Ovary (tissue), 9 donors: ENCODE measurements around the gene MT1G. TPM values are rescaled to one million over a fixed set of nuclear protein-coding genes. Genes with fewer than 3 reads are reported as not detected.

ENCODE experiments used
- DNase-seq, 5 donors: peaks; one replicate each; pipeline ENCODE4 v3.0.0-alpha.2; 2019 to 2020
- H3K27ac ChIP-seq, 2 donors: fragments of 200-600 bp; one replicate each; pipeline versions ENCODE4 v1.5.1 to v1.8.0; 2019 to 2022
- H3K27me3 ChIP-seq: fragments of 200-600 bp; one replicate; pipeline ENCODE4 v1.8.0; 2022
- H3K36me3 ChIP-seq: fragments of 200-600 bp; sonication (generic); one replicate; pipeline ENCODE4 v1.5.1; 2019
- H3K4me1 ChIP-seq: one replicate; pipeline ENCODE4 v1.8.1; 2013; ENCODE audit warnings: mild to moderate bottlenecking, moderate library complexity; ENCODE audit not compliant: insufficient read depth
- H3K4me3 ChIP-seq: fragments of 200-600 bp; sonication (generic); one replicate; pipeline ENCODE4 v1.5.1; 2017
- H3K9me3 ChIP-seq, 2 donors: fragments of 200-600 bp in 1 of 2; sonication (generic) in 1 of 2; one replicate each; pipeline versions ENCODE4 v1.5.1 to v1.8.1; 2013 to 2019; ENCODE audit warnings: mild to moderate bottlenecking in 1 of 2, moderate library complexity in 1 of 2
- CTCF ChIP-seq, 3 donors: fragments of 450-650 bp in 2 of 3; fragments of 200-600 bp in 1 of 3; IDR thresholded peaks; one replicate each; pipeline versions ENCODE4 v1.5.1 to v1.8.0; 2016 to 2022; ENCODE audit warnings: antibody characterized with exemption in 3 of 3, mild to moderate bottlenecking in 1 of 3
- EP300 ChIP-seq: sonication (generic); formaldehyde crosslinking; IDR thresholded peaks from one replicate; pipeline ENCODE4 v1.6.1; 2017; ENCODE audit warnings: antibody characterized with exemption
- POLR2A ChIP-seq: fragments of 450-650 bp; IDR thresholded peaks from one replicate; pipeline ENCODE4 v1.6.1; 2017; ENCODE audit warnings: antibody characterized with exemption, mild to moderate bottlenecking, moderate library complexity
- WGBS, 3 donors: extraction: QIAGEN DNeasy Blood & Tissue Kit in 1 of 3; methylation state at CpG; one replicate each; pipeline versions ENCODE4 v1.1.5 to v1.1.7; 2013 to 2017; 5-methylcytosine and 5-hydroxymethylcytosine counted together
- intact Hi-C, 4 donors: fragments of 100-400 bp; cut with DNase I; formaldehyde crosslinking; loops; one replicate each; pipeline versions ENCODE4 v1.11.0 to v1.15.1; 2022 to 2023
- polyA plus RNA-seq, 2 donors: library from polyadenylated mRNA; stranded (reverse); fragments of 200-250 nt in 1 of 2; fragments of 350-450 nt in 1 of 2; fragmentation: Illumina TruSeq in 1 of 2; extraction: RNeasy Lipid Tissue Mini Kit (QIAGEN cat#74804) in 1 of 2; gene quantifications; one replicate each; pipeline ENCODE4 v1.2.3, GENCODE V29; 2013 to 2014
- total RNA-seq, 7 donors: library from RNA; depleted of rRNA in 2 of 7; stranded (reverse); fragments of >200 nt in 2 of 7; fragmentation: NEBNext Ultra II Directional in 3 of 7; extraction: Animal tissue kit (Norgen Biotek cat#: 25700) in 3 of 7; gene quantifications; one replicate each; pipeline versions ENCODE4 v1.1.0 to v1.2.4, GENCODE V29; 2016 to 2023
- donor health status: DM: no; HTN: no; CAD: no; lungs with moderate emphysema.
- donor health status: DM: no; HTN: no; CAD: no.
- donor health status: Bipolar disorder and iron deficiency.
- donor health status: DM: yes; HTN: yes; CAD: no.
- donor health status: DM: no; HTN: no; CAD: no.
- donor health status: DM: yes; HTN: yes; CAD: no.

The MT1G gene
- total and polyA plus RNA-seq, 9 donors, result 1.00 to 6.9 (median 3.9) TPM; not detected in 3

GRCh38 chr16:56617212-56618085, 50.4 kb downstream of the MT1G start:
- peak; percentile 70 to 85 (median 76) for DNase-seq
- no peaks in the 10 kb centered on the region for H3K36me3 ChIP-seq
- intact Hi-C loops, result no loop called here
- peaks cover 2% of the 10 kb centered on the region for H3K4me1 ChIP-seq
- H3K27me3 ChIP-seq, result no peaks in the 10 kb centered on the region
- WGBS, 3 donors, result 2 to 3% (median 2%) methylated on average over 38 to 40 of the region's 41 CpGs
- TF ChIP-seq CTCF (IDR thresholded peaks at IDR 0.05) (no peak), POLR2A (no peak), EP300 (no peak)
- H3K9me3 ChIP-seq, result no peaks in the 10 kb centered on the region
- H3K4me3 ChIP-seq, result peak overlapping the region; percentile 7
- no peak overlapping the region for H3K27ac ChIP-seq

Other genes with a start within 250 kb of the MT1G start
- gene AMFR, start 242.5 kb downstream of the MT1G start, total RNA-seq, result 100 to 1,000 TPM; 103 to 130 (median 116) TPM
- 10 to 100 TPM; 94.1 to 97.8 TPM for gene AMFR, start 242.5 kb downstream of the MT1G start, polyA plus RNA-seq
- gene NUDT21, start 216.7 kb downstream of the MT1G start, total RNA-seq, result 100 to 1,000 TPM in 5 of 7 donors, 10 to 100 TPM in 2; 46.0 to 163 (median 130) TPM
- gene NUDT21, start 216.7 kb downstream of the MT1G start, polyA plus RNA-seq, result 10 to 100 TPM; 40.8 to 64.7 TPM
- 10 to 100 TPM in 6 of 7 donors, 1 to 10 TPM in 1; 8.1 to 45.2 (median 28.9) TPM for gene OGFOD1, start 216.5 kb downstream of the MT1G start, total RNA-seq
- 10 to 100 TPM; 12.2 to 36.4 TPM for gene OGFOD1, start 216.5 kb downstream of the MT1G start, polyA plus RNA-seq
- gene BBS2, start 148.0 kb downstream of the MT1G start, total RNA-seq, result 10 to 100 TPM; 50.4 to 86.2 (median 67.1) TPM
- 10 to 100 TPM; 47.9 to 81.0 TPM for gene BBS2, start 148.0 kb downstream of the MT1G start, polyA plus RNA-seq
- not detected for gene MT4, start 103.0 kb downstream of the MT1G start, total RNA-seq
- not detected for gene MT4, start 103.0 kb downstream of the MT1G start, polyA plus RNA-seq
- gene MT3, start 78.5 kb downstream of the MT1G start, total RNA-seq, result 1 to 10 TPM in 3 of 7 donors, under 1 TPM in 1, not detected in 3; 0.53 to 4.8 (median 1.5) TPM
- gene MT3, start 78.5 kb downstream of the MT1G start, polyA plus RNA-seq, result 1 to 10 TPM in 1 of 2 donors, under 1 TPM in 1; 0.68 to 1.6 TPM
- gene MT2A, start 59.5 kb downstream of the MT1G start, total RNA-seq, result 100 to 1,000 TPM in 5 of 7 donors, 10 to 100 TPM in 2; 88.0 to 679 (median 136) TPM
- 100 to 1,000 TPM in 1 of 2 donors, 10 to 100 TPM in 1; 16.1 to 250 TPM for gene MT2A, start 59.5 kb downstream of the MT1G start, polyA plus RNA-seq
- 100 to 1,000 TPM in 3 of 7 donors, 10 to 100 TPM in 4; 16.1 to 867 (median 65.3) TPM for gene MT1E, start 42.3 kb downstream of the MT1G start, total RNA-seq
- gene MT1E, start 42.3 kb downstream of the MT1G start, polyA plus RNA-seq, result 10 to 100 TPM; 65.1 to 93.4 TPM
- gene MT1M, start 35.4 kb downstream of the MT1G start, total RNA-seq, result 10 to 100 TPM in 2 of 7 donors, 1 to 10 TPM in 4, under 1 TPM in 1; 0.66 to 23.2 (median 7.4) TPM
- 1 to 10 TPM; 1.4 to 7.9 TPM for gene MT1M, start 35.4 kb downstream of the MT1G start, polyA plus RNA-seq
- gene MT1A, start 29.4 kb downstream of the MT1G start, total RNA-seq, result 10 to 100 TPM in 2 of 7 donors, 1 to 10 TPM in 4, not detected in 1; 1.3 to 61.0 (median 7.4) TPM
- gene MT1A, start 29.4 kb downstream of the MT1G start, polyA plus RNA-seq, result 10 to 100 TPM in 1 of 2 donors, 1 to 10 TPM in 1; 1.3 to 13.8 TPM
- gene MT1B, start 16.2 kb downstream of the MT1G start, total RNA-seq, result not detected
- gene MT1B, start 16.2 kb downstream of the MT1G start, polyA plus RNA-seq, result not detected
- gene MT1F, start 10.1 kb downstream of the MT1G start, total RNA-seq, result 10 to 100 TPM in 1 of 7 donors, 1 to 10 TPM in 4, under 1 TPM in 1, not detected in 1; 0.73 to 76.3 (median 2.6) TPM
- 1 to 10 TPM; 3.6 to 4.6 TPM for gene MT1F, start 10.1 kb downstream of the MT1G start, polyA plus RNA-seq
- under 1 TPM in 1 of 7 donors, not detected in 6; 0.79 TPM for gene MT1H, start 1.7 kb upstream of the MT1G start, total RNA-seq
- gene MT1H, start 1.7 kb upstream of the MT1G start, polyA plus RNA-seq, result not detected
- 1,000 to 10,000 TPM in 1 of 7 donors, 100 to 1,000 TPM in 3, 10 to 100 TPM in 3; 30.0 to 1,106 (median 141) TPM for gene MT1X, start 14.4 kb upstream of the MT1G start, total RNA-seq
- gene MT1X, start 14.4 kb upstream of the MT1G start, polyA plus RNA-seq, result 100 to 1,000 TPM in 1 of 2 donors, 10 to 100 TPM in 1; 10.0 to 185 TPM
- 10 to 100 TPM; 26.1 to 53.9 (median 42.7) TPM for gene NUP93, start 62.1 kb upstream of the MT1G start, total RNA-seq
- gene NUP93, start 62.1 kb upstream of the MT1G start, polyA plus RNA-seq, result 10 to 100 TPM; 24.1 to 43.2 TPM
- under 1 TPM in 1 of 7 donors, not detected in 6; 0.37 TPM for gene SLC12A3, start 197.1 kb upstream of the MT1G start, total RNA-seq
- under 1 TPM in 1 of 2 donors, not detected in 1; 0.04 TPM for gene SLC12A3, start 197.1 kb upstream of the MT1G start, polyA plus RNA-seq